ENCODE measurements around the gene F2RL1.

GRCh38 chr5:76791461-76791860, 27.4 kb upstream of the F2RL1 start:
- TF ChIP-seq EP300 (IDR thresholded peaks at IDR 0.05) (no peak), CTCF (IDR thresholded peaks at IDR 0.05) (no peak)
